ENCODE results near the gene GRIK2.

Gene GRIK2

GRCh38 chr6:101741474-101742171 is 348.1 kb downstream of the GRIK2 start:
- no peaks in the 10 kb centered on the region for H3K27me3 Mint-ChIP-seq
- peaks cover 11% of the 10 kb centered on the region for H3K9me3 Mint-ChIP-seq (ENCODE audit: low read depth)
- H3K4me3 Mint-ChIP-seq: no peak overlapping the region
- no peak overlapping the region for H3K27ac Mint-ChIP-seq
- no peaks in the 10 kb centered on the region for H3K36me3 Mint-ChIP-seq
- H3K4me1 Mint-ChIP-seq (ENCODE audit: low read depth): no peaks in the 10 kb centered on the region

DNA sequence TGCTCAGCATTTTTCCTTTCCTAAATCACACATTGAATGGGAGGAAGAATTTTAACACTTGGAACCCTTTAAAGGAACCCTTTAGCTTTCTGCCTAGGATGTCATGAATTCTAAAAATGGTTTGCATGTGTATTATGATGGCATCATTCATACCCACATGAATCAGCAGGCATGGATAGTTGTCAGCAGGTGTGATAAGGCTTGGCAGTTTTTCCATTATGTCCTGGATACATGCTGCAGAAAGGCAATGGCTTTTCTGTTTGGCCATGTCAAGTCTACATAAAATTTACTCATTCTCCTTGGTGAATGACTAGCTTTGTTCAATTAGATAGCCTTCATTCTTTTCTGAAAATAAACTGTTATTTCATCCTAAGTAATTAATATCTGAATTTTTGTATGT is 353.7 kb downstream of the GRIK2 start:
- Mint-ChIP-seq H3K27me3 (no peaks in the 10 kb centered on the region), H3K27ac (no peak overlapping the region), H3K9me3 (ENCODE audit: low read depth) (no peaks in the 10 kb centered on the region), H3K36me3 (no peaks in the 10 kb centered on the region), H3K4me3 (no peak overlapping the region), H3K4me1 (ENCODE audit: low read depth) (no peaks in the 10 kb centered on the region)

DNA sequence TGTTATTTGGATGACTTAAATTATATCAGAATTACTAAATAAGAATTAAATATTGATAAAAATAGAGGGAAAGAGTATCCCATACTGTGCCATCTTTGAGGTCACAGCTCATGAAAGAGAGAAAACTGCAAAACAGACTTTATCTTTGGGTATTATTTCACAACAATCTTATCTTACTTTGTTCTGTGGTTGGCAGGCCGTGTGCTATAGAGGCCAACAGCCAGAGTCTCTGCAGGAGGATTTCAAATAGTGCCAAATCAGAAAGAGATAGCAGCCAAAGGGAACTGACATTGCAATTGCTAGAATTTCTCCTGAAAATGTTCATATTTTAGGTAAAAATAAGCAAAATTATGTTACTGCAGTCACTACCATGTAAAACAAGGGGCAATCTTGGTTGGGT is 354.2 kb downstream of the GRIK2 start:
- H3K27ac Mint-ChIP-seq: no peak overlapping the region
- H3K4me1 Mint-ChIP-seq (ENCODE audit: low read depth): no peaks in the 10 kb centered on the region
- H3K36me3 Mint-ChIP-seq: no peaks in the 10 kb centered on the region
- no peaks in the 10 kb centered on the region for H3K9me3 Mint-ChIP-seq (ENCODE audit: low read depth)
- no peak overlapping the region for H3K4me3 Mint-ChIP-seq
- H3K27me3 Mint-ChIP-seq: no peaks in the 10 kb centered on the region

GRCh38 chr6:101755931-101756330 is 362.4 kb downstream of the GRIK2 start:
- no peak overlapping the region for H3K4me3 Mint-ChIP-seq
- no peak overlapping the region for H3K27ac Mint-ChIP-seq
- H3K27me3 Mint-ChIP-seq: no peaks in the 10 kb centered on the region
- no peaks in the 10 kb centered on the region for H3K36me3 Mint-ChIP-seq
- no peaks in the 10 kb centered on the region for H3K9me3 Mint-ChIP-seq (ENCODE audit: low read depth)
- no peaks in the 10 kb centered on the region for H3K4me1 Mint-ChIP-seq (ENCODE audit: low read depth)

DNA sequence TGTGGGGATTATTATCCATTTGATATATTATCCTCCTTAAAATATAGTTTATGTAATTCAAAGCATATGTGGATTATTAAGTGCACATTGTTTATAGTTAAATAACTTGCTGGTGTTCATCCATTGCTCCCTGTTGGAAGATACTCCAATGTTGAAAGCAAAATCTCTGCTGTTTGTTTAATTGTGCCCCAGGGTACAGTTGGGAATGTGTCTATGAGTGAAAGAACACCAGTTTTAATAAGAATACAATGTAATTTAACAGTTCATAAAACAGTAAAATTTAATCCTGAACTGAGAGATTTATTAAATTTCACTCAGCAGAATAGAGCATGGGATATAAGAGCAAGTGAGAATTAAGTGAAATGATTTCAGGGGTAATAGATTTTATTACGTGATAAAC is 364.9 kb downstream of the GRIK2 start:
- Mint-ChIP-seq H3K27ac (no peak overlapping the region), H3K36me3 (no peaks in the 10 kb centered on the region), H3K27me3 (no peaks in the 10 kb centered on the region), H3K4me3 (no peak overlapping the region), H3K4me1 (ENCODE audit: low read depth) (no peaks in the 10 kb centered on the region), H3K9me3 (ENCODE audit: low read depth) (no peaks in the 10 kb centered on the region)

- Mint-ChIP-seq H3K9me3 (ENCODE audit: low read depth) (no peaks in the 10 kb centered on the region), H3K4me3 (no peak overlapping the region), H3K36me3 (no peaks in the 10 kb centered on the region), H3K4me1 (ENCODE audit: low read depth) (no peaks in the 10 kb centered on the region), H3K27me3 (no peaks in the 10 kb centered on the region), H3K27ac (no peak overlapping the region)
Observed at GRCh38 chr6:101760843-101761621, 367.5 kb downstream of the GRIK2 start.

DNA sequence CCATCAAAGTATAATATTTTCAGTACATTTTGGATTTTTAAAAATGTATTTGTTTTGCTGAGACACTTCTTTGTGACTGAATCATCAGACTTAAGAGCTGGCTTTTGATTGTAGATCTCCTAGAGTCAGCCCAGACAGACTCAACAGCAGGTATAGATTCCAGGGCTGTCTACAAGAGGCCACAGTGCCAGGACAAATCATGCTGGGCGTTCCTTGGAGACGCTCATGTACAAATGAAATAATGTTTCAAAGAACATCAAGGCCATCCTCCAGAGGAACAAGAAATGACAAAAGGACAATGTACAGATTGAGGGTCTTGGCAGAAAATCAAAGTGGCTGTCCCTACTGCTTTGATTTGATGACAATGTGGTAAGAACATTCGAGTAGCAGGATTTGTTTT is 369.3 kb downstream of the GRIK2 start:
- no peaks in the 10 kb centered on the region for H3K27me3 Mint-ChIP-seq
- no peaks in the 10 kb centered on the region for H3K36me3 Mint-ChIP-seq
- H3K27ac Mint-ChIP-seq: no peak overlapping the region
- no peaks in the 10 kb centered on the region for H3K9me3 Mint-ChIP-seq (ENCODE audit: low read depth)
- no peak overlapping the region for H3K4me3 Mint-ChIP-seq
- no peaks in the 10 kb centered on the region for H3K4me1 Mint-ChIP-seq (ENCODE audit: low read depth)

DNA sequence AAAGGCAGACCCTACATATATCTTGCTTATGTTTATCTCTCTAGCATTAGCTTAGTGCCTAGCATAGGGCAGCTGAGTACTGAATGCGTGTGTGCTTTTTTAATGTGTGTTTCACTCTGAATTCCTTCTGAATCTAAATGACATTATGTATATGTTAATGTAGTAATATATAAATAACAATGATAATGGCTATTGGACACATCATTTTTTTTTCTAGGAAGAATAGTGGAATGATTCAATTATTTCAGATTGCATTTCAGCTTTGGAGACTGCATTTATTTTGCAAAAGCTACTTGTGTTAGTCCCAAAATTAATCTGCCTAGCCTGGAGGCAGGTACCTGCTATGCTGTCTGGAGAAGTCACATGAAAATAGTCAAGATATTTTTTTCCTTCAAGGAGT is 371.8 kb downstream of the GRIK2 start:
- Mint-ChIP-seq H3K4me3 (no peak overlapping the region), H3K27me3 (no peaks in the 10 kb centered on the region), H3K9me3 (ENCODE audit: low read depth) (no peaks in the 10 kb centered on the region), H3K36me3 (no peaks in the 10 kb centered on the region), H3K4me1 (ENCODE audit: low read depth) (no peaks in the 10 kb centered on the region), H3K27ac (no peak overlapping the region)

DNA sequence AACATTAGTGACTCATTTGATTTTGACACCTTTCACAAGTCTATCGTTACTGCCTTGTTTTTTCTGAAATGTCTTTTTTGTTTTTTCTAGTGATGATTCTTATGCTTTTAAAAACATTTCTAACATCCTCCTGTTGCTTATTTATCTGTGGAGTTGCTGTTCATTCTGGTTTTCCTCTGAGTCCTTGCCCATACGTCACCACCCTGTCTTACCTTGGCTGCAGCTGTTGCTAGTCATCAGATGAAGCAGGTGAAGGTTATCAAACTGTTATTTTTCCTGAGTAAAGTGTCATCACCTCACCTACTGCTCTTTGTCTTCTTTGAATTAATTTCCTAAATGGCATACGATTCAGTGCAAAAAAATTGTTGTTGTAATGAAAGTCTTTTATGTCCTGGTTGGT is 376.6 kb downstream of the GRIK2 start:
- Mint-ChIP-seq H3K27ac (no peak overlapping the region), H3K4me3 (no peak overlapping the region), H3K4me1 (ENCODE audit: low read depth) (no peaks in the 10 kb centered on the region), H3K27me3 (no peaks in the 10 kb centered on the region), H3K36me3 (no peaks in the 10 kb centered on the region), H3K9me3 (ENCODE audit: low read depth) (peaks cover 5% of the 10 kb centered on the region)

DNA sequence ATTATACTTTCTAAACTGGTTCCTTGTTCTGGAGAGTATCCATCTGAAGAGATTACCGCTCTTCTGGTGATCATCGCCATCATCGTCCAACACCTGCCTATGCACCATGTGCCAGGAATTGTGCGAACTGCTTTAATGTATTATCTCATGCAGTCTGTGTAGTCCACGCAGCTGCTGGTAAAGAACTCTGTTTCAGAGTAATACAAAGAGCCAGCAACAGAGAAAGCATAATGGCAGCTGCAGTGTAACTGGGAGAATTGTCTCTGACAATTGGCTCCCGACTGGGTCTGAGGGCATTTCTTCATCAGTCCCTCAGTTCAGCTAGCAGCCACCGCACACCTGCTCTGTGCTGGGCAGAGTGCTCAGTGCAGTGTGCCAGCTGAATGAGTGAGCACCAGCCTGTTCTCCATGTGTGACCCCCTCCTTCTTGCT is 383.4 kb downstream of the GRIK2 start:
- Mint-ChIP-seq H3K27me3 (no peaks in the 10 kb centered on the region), H3K4me3 (no peak overlapping the region), H3K9me3 (ENCODE audit: low read depth) (peaks cover 5% of the 10 kb centered on the region), H3K36me3 (no peaks in the 10 kb centered on the region), H3K4me1 (ENCODE audit: low read depth) (no peaks in the 10 kb centered on the region), H3K27ac (no peak overlapping the region)

DNA sequence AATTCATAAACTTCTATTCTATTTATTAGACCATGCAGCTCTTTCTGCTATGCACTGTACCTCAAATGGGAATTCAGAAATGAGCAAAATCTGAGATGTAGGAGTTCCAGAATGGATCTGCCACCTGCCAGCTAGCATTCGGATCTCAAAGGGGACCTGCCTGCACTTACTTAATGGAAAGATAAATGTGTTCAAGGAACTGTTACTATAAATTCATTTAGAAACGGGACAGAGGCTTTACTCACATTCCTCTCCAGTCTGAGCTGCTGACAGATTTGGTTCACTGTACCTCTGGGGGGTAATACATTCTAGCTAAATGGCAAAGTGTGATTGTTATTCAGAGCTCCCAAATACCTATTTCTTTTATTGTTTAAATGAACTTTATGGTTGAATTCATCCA is 384.1 kb downstream of the GRIK2 start:
- Mint-ChIP-seq H3K4me1 (ENCODE audit: low read depth) (no peaks in the 10 kb centered on the region), H3K36me3 (no peaks in the 10 kb centered on the region), H3K27me3 (no peaks in the 10 kb centered on the region), H3K4me3 (no peak overlapping the region), H3K9me3 (ENCODE audit: low read depth) (peaks cover 7% of the 10 kb centered on the region), H3K27ac (no peak overlapping the region)

GRCh38 chr6:101779051-101779844 is 385.7 kb downstream of the GRIK2 start:
- H3K4me1 Mint-ChIP-seq (ENCODE audit: low read depth): no peaks in the 10 kb centered on the region

DNA sequence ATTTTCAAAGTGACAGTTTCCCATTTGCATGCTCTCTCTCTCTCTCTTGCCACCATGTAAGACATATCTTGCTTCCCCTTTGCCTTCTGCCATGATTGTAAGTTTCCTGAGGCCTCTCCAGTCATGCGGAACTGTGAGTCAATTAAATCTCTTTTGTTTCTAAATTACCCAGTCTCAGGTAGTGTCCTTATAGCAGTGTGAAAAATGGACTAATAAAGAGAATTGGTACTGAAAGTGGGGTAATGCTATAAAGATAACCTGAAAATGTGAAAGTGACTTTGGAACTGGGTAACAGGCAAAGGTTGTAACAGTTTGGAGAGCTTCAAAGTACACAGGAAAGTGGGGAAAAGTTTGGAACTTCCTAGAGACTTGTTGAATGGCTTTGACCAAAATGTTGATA is 389.8 kb downstream of the GRIK2 start:
- H3K36me3 Mint-ChIP-seq: no peaks in the 10 kb centered on the region
- H3K27me3 Mint-ChIP-seq: no peaks in the 10 kb centered on the region
- no peak overlapping the region for H3K4me3 Mint-ChIP-seq
- H3K9me3 Mint-ChIP-seq (ENCODE audit: low read depth): peaks cover 21% of the 10 kb centered on the region
- no peak overlapping the region for H3K27ac Mint-ChIP-seq
- no peaks in the 10 kb centered on the region for H3K4me1 Mint-ChIP-seq (ENCODE audit: low read depth)

More at GRCh38 chr6:101779051-101779844, 385.7 kb downstream of the GRIK2 start:
- Mint-ChIP-seq H3K27ac (no peak overlapping the region), H3K36me3 (no peaks in the 10 kb centered on the region), H3K27me3 (no peaks in the 10 kb centered on the region), H3K9me3 (ENCODE audit: low read depth) (peaks cover 11% of the 10 kb centered on the region), H3K4me3 (no peak overlapping the region)

GRCh38 chr6:101784094-101784493 is 390.6 kb downstream of the GRIK2 start:
- H3K4me3 Mint-ChIP-seq: no peak overlapping the region
- H3K9me3 Mint-ChIP-seq (ENCODE audit: low read depth): peaks cover 21% of the 10 kb centered on the region
- H3K27me3 Mint-ChIP-seq: no peaks in the 10 kb centered on the region
- H3K36me3 Mint-ChIP-seq: no peaks in the 10 kb centered on the region
- no peak overlapping the region for H3K27ac Mint-ChIP-seq
- no peaks in the 10 kb centered on the region for H3K4me1 Mint-ChIP-seq (ENCODE audit: low read depth)

GRCh38 chr6:101799531-101799930 is 406.0 kb downstream of the GRIK2 start:
- Mint-ChIP-seq H3K36me3 (no peaks in the 10 kb centered on the region), H3K4me3 (no peak overlapping the region), H3K9me3 (ENCODE audit: low read depth) (peaks cover 5% of the 10 kb centered on the region), H3K4me1 (ENCODE audit: low read depth) (no peaks in the 10 kb centered on the region), H3K27me3 (no peaks in the 10 kb centered on the region), H3K27ac (no peak overlapping the region)

Data from activated naive CD8-positive, alpha-beta T cell (primary cell).